Frontal cortex (tissue), 4 donors: Measurements from ENCODE around the gene FAM20C. TPM values are rescaled to one million over a fixed set of nuclear protein-coding genes. Genes with fewer than 3 reads are reported as not detected.

Source experiments
- DNase-seq, 2 donors: peaks; one replicate each; pipeline ENCODE4 v3.0.0; 2012; ENCODE audit warnings: low spot score in 2 of 2
- FAIRE-seq: peaks from 2 replicates; lab custom pipeline; 2012; peaks lifted over from hg19 to GRCh38; lab: Jason Lieb, UNC
- total RNA-seq: library from RNA; depleted of rRNA; stranded (reverse); fragments of >200 nt; gene quantifications from one replicate; pipeline ENCODE4 v1.2.3, GENCODE V29; 2014
- donor health status: control.
- donor health status: control.
- donor health status: control.

The FAM20C gene
- total RNA-seq: 19.6 TPM

- FAIRE-seq: no peak
- peak; percentile 97 to 99 for DNase-seq
These were observed at the start of gene FAM20C for GRCh38 chr7:191981-192649. Gene FAM20C, plus strand, starts transcription at chr7:192571. Its CDS starts 629 bp downstream, at chr7:193200.

- FAIRE-seq (no peak), DNase-seq (no peak)
These were observed 49.1 kb upstream of the FAM20C start for GRCh38 chr7:143145-143751.

GRCh38 chr7:143811-144453, 48.4 kb upstream of the FAM20C start:
- DNase-seq: no peak
- FAIRE-seq: no peak

- DNase-seq: no peak
- no peak for FAIRE-seq
These were observed 47.9 kb upstream of the FAM20C start for GRCh38 chr7:144454-144826.

- FAIRE-seq: no peak
- DNase-seq: no peak
These were observed 46.5 kb upstream of the FAM20C start for GRCh38 chr7:145863-146262.

- FAIRE-seq (peak; percentile 43), DNase-seq (no peak)
These were observed 43.8 kb upstream of the FAM20C start for GRCh38 chr7:148543-148931.

GRCh38 chr7:148932-149790, 43.2 kb upstream of the FAM20C start:
- peak; percentile 33 for FAIRE-seq
- DNase-seq: peak; percentile 93 to 96

GRCh38 chr7:149791-150636, 42.4 kb upstream of the FAM20C start:
- FAIRE-seq: no peak
- no peak for DNase-seq

GRCh38 chr7:150811-151221, 41.6 kb upstream of the FAM20C start:
- FAIRE-seq (no peak), DNase-seq (no peak)

GRCh38 chr7:151346-152050, 40.9 kb upstream of the FAM20C start:
- no peak for DNase-seq

GRCh38 chr7:152702-153391, 39.5 kb upstream of the FAM20C start:
- DNase-seq: no peak
- FAIRE-seq: no peak

More at GRCh38 chr7:151346-152050, 40.9 kb upstream of the FAM20C start:
- FAIRE-seq: no peak

GRCh38 chr7:153604-154003, 38.8 kb upstream of the FAM20C start:
- no peak for FAIRE-seq
- DNase-seq: no peak

GRCh38 chr7:154096-154799, 38.1 kb upstream of the FAM20C start:
- DNase-seq: no peak
- peak; percentile 21 for FAIRE-seq

GRCh38 chr7:155469-155900, 36.9 kb upstream of the FAM20C start:
- no peak for FAIRE-seq

GRCh38 chr7:156111-157007, 36.0 kb upstream of the FAM20C start:
- no peak for DNase-seq
- FAIRE-seq: no peak

More at GRCh38 chr7:155469-155900, 36.9 kb upstream of the FAM20C start:
- DNase-seq: no peak

GRCh38 chr7:157008-157310, 35.4 kb upstream of the FAM20C start:
- FAIRE-seq: no peak
- no peak for DNase-seq
